KMS-11 (cell line): ENCODE results near the gene CHRNA1.

Source experiments
- H2AFZ ChIP-seq: fragments of 200-600 bp; sonication (generic); 2 replicates; pipeline ENCODE4 v1.6.1; 2016; ENCODE audit warnings: antibody characterized with exemption, mixed run types, low read depth
- H3K27ac ChIP-seq: fragments of 200-600 bp; sonication (generic); 2 replicates; pipeline ENCODE4 v1.6.1; 2016; ENCODE audit warnings: mild to moderate bottlenecking, mixed run types
- H3K27me3 ChIP-seq: fragments of 200-600 bp; sonication (generic); 2 replicates; pipeline ENCODE4 v1.6.1; 2017; ENCODE audit warnings: mild to moderate bottlenecking, low read depth, mixed run types, moderate library complexity; ENCODE audit not compliant: insufficient read depth
- H3K36me3 ChIP-seq: fragments of 200-600 bp; sonication (generic); 2 replicates; pipeline ENCODE4 v1.6.1; 2017; ENCODE audit warnings: mild to moderate bottlenecking, mixed run types; ENCODE audit not compliant: insufficient read depth
- H3K4me1 ChIP-seq: fragments of 200-600 bp; sonication (generic); 2 replicates; pipeline ENCODE4 v1.6.1; 2016; ENCODE audit warnings: mild to moderate bottlenecking, low read depth, mixed run types; ENCODE audit not compliant: poor library complexity, severe bottlenecking
- H3K4me2 ChIP-seq: fragments of 200-600 bp; sonication (generic); 2 replicates; pipeline ENCODE4 v1.7.0; 2016; ENCODE audit warnings: mild to moderate bottlenecking, mixed run types
- H3K4me3 ChIP-seq: fragments of 200-600 bp; sonication (generic); IDR thresholded peaks from 2 replicates; pipeline ENCODE4 v1.6.1; 2017; ENCODE audit warnings: low read depth, low read length, mixed read lengths; ENCODE audit not compliant: insufficient read depth
- H3K79me2 ChIP-seq: fragments of 200-600 bp; sonication (generic); 2 replicates; pipeline ENCODE4 v1.6.1; 2016; ENCODE audit warnings: low read depth, mixed run types; ENCODE audit not compliant: insufficient read depth
- H3K9ac ChIP-seq: fragments of 200-600 bp; sonication (generic); 2 replicates; pipeline ENCODE4 v1.6.1; 2016; ENCODE audit warnings: mild to moderate bottlenecking, mixed run types
- H4K20me1 ChIP-seq: fragments of 200-600 bp; sonication (generic); 2 replicates; pipeline ENCODE4 v1.6.1; 2016; ENCODE audit warnings: mild to moderate bottlenecking, mixed run types; ENCODE audit not compliant: insufficient read depth
- TF ChIP-seq, protein P1 (sequence below): fragments of 200-600 bp; sonication (generic); conservative IDR thresholded peaks from 2 replicates; pipeline ENCODE4 v1.6.1; 2017; ENCODE audit warnings: low read depth, mild to moderate bottlenecking, antibody characterized with exemption, low read length, moderate library complexity, mixed read lengths

The CHRNA1 gene

DNA sequence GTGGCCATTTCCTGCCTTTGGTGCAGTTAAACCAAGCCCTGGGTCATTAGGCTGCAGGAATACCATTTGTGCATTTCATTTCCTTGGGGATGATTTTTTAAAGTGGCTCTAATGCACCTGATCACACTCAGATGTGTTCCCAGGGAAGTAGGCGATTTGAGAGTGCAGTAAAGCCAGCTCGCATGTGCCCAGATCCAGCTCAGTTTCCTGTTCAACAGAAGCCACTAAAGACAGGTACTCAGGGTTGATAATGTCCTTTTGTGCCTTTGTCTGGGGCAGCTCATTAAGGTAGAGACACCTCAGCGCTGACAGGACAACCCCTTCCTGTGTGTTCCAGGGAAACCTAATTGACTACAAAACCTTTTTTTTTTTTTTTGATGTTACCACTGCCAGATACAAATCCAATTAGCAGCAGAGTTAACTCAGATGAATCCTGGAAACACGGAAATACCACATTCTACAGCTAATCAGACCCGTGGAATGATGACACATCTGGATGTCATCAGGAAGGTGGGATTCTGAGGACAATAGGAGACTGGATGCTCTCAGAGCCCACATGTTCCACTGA lies 15.2 kb upstream of the CHRNA1 start:
- Histone ChIP-seq H2AFZ (no peak overlapping the region), H3K4me3 (no peak overlapping the region), H3K4me2 (no peak overlapping the region), H3K27ac (no peak overlapping the region), H4K20me1 (no peaks in the 10 kb centered on the region), H3K4me1 (no peaks in the 10 kb centered on the region), H3K36me3 (no peaks in the 10 kb centered on the region), H3K9ac (no peak overlapping the region), H3K79me2 (no peaks in the 10 kb centered on the region), H3K27me3 (no peaks in the 10 kb centered on the region)
- TF ChIP-seq, protein P1, sequence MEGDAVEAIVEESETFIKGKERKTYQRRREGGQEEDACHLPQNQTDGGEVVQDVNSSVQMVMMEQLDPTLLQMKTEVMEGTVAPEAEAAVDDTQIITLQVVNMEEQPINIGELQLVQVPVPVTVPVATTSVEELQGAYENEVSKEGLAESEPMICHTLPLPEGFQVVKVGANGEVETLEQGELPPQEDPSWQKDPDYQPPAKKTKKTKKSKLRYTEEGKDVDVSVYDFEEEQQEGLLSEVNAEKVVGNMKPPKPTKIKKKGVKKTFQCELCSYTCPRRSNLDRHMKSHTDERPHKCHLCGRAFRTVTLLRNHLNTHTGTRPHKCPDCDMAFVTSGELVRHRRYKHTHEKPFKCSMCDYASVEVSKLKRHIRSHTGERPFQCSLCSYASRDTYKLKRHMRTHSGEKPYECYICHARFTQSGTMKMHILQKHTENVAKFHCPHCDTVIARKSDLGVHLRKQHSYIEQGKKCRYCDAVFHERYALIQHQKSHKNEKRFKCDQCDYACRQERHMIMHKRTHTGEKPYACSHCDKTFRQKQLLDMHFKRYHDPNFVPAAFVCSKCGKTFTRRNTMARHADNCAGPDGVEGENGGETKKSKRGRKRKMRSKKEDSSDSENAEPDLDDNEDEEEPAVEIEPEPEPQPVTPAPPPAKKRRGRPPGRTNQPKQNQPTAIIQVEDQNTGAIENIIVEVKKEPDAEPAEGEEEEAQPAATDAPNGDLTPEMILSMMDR = no peak

DNA sequence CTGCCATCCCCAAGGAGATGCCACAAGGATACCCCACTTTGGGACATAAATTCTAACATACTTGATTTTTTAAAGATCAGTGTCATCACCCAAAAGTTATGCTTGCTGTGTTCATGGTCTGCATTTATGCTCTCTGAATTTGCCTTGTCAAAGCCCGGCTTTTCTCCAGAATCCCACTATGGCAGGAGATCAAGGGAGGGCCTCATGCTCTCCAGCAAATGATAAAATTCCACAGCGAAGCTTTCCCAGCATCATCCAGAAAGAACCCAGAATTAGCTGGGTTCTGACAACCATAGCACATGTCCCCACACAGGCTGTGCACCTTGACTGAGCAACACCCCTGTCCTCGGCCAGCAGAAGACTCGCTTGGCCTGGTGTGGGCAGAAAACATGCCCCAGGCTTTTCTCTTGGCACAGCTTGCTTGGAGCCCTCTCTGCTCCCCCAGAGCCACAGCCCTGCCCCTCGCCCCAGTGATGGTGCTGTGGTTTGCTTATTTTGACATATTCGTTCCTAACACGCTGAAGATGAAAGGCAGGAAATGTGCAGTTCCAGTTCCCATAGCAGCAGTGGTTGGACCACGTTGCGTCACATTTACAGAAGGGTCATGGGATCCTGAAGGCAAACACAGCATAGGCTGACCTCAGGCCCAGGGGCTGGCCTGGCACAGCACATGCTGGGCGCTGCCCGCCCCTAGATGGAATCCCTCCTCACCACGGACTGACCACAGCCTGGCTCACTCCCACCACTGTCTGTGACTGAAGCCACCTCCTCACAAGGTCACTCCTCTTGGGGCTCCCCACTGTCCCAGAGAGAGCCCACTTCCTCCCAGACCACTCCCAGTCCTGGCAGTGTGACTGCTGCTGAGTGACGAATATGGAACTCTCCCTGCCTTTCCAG lies 14.1 kb upstream of the CHRNA1 start:
- Histone ChIP-seq H3K27me3 (no peaks in the 10 kb centered on the region), H3K4me1 (no peaks in the 10 kb centered on the region), H3K27ac (no peak overlapping the region), H3K36me3 (no peaks in the 10 kb centered on the region), H4K20me1 (no peaks in the 10 kb centered on the region), H3K79me2 (no peaks in the 10 kb centered on the region), H3K9ac (no peak overlapping the region), H2AFZ (no peak overlapping the region), H3K4me2 (no peak overlapping the region), H3K4me3 (no peak overlapping the region)
- TF ChIP-seq, protein P1 = no peak

DNA sequence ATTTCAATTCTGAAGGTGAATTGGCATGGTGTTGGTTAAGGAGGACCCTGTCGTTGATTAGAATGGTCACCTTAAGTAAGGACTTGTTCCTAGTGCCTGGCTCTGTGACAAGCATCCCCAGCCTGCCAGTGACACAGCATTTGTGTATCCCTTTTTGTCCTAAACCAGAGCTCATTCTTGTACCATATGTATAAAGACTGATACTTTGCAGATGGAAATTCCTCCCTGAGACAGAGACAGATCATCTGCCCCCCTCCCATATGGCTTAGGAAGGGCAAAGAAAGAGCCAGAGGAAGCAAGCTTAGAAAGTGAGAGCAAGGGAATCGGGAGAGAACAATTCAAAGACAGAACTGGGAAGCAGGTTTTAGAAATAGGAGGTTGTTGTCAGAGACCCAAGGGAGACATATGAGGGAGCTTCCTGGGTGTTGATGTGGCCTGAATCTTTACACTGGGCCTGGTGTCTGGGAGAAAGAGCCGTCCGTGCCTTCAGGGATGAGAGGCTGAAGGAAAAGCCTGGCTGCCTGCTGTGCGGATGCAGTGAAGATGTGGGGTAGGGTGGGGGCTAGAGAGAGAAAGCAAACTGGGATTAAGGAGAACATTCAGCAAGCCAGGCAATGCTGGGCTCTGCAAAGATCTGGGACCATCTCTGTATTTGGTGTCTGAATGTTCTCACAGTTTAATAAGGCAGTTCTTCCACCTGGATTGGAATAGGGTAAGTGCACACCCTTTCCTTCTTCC lies 13.2 kb upstream of the CHRNA1 start:
- Histone ChIP-seq H3K4me1 (no peaks in the 10 kb centered on the region), H3K27ac (no peak overlapping the region), H3K4me2 (no peak overlapping the region), H3K36me3 (no peaks in the 10 kb centered on the region), H4K20me1 (no peaks in the 10 kb centered on the region), H3K9ac (no peak overlapping the region), H3K4me3 (no peak overlapping the region), H3K27me3 (no peaks in the 10 kb centered on the region), H2AFZ (no peak overlapping the region), H3K79me2 (no peaks in the 10 kb centered on the region)
- TF ChIP-seq, protein P1 = no peak

DNA sequence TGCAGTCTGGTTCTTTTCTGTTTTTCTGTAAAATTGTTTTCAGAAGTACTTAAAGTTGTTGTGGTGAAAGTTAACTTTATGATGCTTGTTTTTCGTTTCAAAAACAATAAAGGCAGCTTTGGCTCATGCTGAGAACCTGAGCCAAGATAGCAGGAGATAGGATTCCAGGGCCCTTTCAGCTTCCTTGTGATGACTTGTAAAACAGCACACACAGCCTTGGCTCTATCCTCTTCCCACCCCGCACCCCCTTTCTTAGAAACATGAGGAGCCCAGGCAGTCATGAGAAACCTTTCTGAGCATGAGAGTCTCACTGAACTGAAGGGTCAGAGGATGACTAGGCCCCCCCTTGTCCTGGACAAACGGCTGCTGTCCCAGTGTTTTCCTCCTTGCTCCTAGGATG lies 12.4 kb upstream of the CHRNA1 start:
- Histone ChIP-seq H3K27me3 (no peaks in the 10 kb centered on the region), H3K27ac (no peak overlapping the region), H3K9ac (no peak overlapping the region), H3K4me3 (no peak overlapping the region), H3K4me1 (peaks cover 3% of the 10 kb centered on the region), H4K20me1 (no peaks in the 10 kb centered on the region), H3K79me2 (no peaks in the 10 kb centered on the region), H2AFZ (no peak overlapping the region), H3K4me2 (no peak overlapping the region), H3K36me3 (no peaks in the 10 kb centered on the region)
- TF ChIP-seq, protein P1 = no peak
